ENCODE measurements around the gene CORO2A.

DNA sequence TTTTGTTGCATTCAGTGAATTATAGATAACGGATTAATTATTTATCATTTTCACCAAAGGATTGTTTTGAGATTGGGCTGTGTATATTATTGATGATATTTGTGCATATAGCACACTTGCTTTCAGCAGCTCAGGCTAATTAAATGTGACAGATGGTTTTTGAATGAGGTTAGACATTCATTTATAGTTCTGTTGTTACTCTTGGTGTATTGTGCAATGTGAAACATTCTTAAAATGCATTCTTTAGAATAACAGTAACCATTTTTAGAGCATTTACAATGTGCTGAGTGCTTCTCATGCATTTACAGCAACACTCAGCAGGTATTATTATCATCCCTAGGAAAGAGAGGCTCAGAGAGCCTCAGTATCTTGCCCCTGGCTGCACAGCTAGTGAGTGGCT lies 112.1 kb downstream of the CORO2A start:
- TF ChIP-seq, protein P1, sequence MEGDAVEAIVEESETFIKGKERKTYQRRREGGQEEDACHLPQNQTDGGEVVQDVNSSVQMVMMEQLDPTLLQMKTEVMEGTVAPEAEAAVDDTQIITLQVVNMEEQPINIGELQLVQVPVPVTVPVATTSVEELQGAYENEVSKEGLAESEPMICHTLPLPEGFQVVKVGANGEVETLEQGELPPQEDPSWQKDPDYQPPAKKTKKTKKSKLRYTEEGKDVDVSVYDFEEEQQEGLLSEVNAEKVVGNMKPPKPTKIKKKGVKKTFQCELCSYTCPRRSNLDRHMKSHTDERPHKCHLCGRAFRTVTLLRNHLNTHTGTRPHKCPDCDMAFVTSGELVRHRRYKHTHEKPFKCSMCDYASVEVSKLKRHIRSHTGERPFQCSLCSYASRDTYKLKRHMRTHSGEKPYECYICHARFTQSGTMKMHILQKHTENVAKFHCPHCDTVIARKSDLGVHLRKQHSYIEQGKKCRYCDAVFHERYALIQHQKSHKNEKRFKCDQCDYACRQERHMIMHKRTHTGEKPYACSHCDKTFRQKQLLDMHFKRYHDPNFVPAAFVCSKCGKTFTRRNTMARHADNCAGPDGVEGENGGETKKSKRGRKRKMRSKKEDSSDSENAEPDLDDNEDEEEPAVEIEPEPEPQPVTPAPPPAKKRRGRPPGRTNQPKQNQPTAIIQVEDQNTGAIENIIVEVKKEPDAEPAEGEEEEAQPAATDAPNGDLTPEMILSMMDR (IDR thresholded peaks at IDR 0.05): no peak
- TF ChIP-seq, protein P2, sequence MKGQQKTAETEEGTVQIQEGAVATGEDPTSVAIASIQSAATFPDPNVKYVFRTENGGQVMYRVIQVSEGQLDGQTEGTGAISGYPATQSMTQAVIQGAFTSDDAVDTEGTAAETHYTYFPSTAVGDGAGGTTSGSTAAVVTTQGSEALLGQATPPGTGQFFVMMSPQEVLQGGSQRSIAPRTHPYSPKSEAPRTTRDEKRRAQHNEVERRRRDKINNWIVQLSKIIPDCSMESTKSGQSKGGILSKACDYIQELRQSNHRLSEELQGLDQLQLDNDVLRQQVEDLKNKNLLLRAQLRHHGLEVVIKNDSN (CRISPR knock-in tag; IDR thresholded peaks at IDR 0.05): no peak
- TF ChIP-seq, protein P3, sequence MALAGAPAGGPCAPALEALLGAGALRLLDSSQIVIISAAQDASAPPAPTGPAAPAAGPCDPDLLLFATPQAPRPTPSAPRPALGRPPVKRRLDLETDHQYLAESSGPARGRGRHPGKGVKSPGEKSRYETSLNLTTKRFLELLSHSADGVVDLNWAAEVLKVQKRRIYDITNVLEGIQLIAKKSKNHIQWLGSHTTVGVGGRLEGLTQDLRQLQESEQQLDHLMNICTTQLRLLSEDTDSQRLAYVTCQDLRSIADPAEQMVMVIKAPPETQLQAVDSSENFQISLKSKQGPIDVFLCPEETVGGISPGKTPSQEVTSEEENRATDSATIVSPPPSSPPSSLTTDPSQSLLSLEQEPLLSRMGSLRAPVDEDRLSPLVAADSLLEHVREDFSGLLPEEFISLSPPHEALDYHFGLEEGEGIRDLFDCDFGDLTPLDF (CRISPR knock-in tag; IDR thresholded peaks at IDR 0.05): no peak
